Measurements from ENCODE around the gene MYH9.

MYH9 gene

DNA sequence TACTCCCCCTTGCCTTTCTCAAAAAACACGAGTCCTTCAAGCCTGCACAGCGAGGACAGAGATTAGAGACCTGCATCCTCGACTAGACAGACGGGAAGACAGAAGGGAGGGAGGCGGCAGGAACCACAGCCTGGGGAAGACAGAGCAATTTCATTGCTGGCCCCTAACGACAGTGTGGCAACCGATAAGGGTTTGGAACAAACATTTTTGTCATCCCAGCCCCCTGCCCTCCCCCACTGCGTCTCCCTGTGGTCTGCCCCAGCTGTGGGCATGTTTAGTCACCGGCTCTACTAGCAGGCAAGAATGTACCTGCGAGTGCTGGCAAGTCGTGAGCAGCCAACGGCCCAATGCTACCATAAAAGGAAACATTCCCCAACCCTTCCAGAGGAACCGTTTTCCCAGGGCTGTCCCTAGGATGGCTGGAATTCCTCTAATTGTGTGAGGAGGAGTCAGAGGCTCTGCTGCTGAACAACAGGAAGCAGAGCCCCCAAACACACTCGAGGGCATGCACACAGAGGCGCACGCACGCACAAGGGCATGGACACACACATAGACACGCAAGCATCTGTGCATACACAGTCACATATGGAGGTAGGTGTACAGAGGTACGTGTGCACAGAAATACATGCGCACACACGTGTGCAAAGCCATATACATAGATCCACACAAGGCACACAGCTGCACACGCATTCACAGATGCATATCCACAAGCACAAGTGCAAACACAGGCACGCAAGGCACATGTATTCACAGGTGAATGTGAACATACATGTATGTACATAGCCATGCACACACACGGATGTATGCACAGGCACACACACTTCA is 58.3 kb downstream of the MYH9 start:
- peak; percentile 80 for DNase-seq

- peak; percentile 37 for DNase-seq
These were observed 59.0 kb downstream of the MYH9 start for GRCh38 chr22:36328635-36329253.

DNA sequence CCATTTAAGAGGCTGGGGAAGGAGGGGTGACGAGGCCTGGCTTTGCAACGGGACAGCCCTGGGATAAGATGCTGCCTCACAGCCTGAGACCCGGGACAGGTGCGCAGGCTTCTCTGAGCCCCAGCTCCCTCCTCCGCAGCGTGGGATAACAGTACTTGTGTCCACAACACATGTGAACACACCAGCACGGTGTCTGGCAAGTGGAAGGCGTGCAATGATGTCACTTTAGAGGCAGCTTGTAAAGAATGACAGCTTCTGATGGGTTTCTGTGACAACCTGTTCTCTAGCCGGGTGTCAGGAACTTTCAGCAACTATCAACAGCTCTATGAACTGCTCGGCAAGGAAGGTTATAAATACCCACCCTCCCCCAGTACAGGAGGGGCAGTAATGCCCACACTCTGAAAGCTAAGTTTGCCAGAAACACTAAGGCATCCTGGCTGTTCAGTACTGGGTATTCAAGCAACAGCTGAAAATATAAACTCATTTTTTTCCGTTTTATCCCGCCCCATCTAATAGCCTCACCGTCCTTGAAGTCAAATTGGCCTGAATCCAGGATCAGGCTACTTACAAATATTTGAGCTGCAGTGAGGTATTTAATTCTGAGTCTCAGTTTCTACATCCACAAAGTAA is 59.7 kb downstream of the MYH9 start:
- DNase-seq, result no peak

DNA sequence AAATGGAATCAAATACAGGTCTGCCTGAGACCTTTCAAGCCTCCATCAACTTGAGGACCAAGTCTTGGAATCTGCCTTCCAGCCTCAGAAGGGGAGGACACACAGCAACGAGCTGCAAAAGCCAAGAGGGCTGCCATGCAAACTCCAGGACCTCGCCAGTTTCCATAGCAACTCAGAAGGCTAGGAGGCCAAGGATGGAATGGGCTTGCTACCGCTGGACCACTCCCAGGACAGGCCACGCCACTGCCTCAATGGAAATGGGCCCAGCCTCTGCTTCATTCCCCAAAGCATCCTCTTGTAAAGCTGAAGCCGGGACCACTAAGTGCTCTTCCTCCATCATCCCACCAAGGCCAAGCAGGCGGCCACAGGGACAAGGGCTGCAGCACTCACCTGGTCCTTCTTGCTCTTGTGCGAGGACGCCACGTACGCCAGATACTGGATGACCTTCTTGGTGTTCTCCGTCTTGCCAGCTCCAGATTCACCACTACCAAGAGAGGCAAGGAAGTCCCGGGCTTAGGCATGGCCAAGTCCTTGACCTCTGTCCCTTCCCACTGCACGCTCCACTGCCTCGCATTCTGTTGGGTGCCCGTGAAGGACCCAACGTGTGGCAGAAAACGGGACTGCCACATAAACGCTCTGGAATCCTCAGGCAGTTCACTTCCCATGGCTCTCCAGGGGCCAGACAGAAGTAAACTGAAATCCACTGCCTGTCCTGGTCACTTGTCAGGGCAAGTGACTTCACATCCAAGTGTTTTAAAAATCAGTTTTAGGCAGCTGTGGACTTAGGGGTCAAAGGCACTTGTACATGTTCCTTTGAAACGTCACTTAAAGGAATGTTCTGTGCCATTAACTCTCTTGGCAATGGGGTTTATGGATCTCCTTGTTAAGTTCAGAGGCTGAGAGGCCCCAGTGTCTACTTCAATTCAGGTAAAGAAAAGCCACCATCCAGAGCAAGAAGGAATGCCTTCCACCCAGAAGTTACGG is 61.3 kb downstream of the MYH9 start:
- DNase-seq, result no peak

DNA sequence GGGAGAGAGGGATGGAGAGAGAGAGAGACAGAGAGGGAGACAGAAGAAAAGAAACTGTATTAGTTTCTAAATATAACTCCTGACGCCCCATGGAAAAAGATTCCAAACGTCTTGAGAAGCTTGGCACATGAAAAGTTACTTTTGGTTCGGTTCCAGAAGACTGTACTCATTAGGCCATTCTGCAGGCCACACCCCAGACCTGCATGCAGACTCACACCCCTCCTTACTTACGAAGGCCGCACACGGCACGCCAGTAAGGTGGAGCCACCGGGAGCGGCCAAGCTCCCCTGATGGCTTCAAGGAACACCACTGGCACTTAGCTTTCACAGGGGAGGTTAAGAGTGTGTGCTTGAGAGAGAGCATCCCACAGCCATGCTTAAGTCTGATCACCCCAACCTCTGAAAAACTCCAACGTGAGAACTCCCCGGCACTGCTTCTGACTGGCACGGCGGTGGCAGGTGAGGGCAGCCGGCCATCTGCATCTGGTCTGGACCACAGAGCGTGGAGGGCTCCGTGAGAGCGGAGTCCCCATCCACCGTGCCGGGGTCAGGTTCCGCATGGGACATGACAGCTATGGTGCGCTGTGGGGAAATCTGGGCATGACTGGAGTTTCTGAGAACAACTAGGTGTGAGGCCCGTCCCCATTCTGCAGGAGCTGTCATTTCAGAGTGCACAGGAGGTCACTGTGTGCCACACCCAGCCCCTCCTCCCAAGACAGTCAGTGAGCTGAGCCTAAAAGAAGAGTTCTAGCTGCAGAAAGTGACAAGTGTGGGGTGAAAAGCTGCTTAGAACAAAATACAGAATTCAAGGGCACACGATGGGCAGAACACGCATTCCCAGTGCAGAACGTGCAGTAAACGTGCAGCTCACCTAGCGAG is 62.4 kb downstream of the MYH9 start:
- DNase-seq, result no peak

GRCh38 chr22:36324414-36324813 is 63.4 kb downstream of the MYH9 start:
- no peak for DNase-seq

DNA sequence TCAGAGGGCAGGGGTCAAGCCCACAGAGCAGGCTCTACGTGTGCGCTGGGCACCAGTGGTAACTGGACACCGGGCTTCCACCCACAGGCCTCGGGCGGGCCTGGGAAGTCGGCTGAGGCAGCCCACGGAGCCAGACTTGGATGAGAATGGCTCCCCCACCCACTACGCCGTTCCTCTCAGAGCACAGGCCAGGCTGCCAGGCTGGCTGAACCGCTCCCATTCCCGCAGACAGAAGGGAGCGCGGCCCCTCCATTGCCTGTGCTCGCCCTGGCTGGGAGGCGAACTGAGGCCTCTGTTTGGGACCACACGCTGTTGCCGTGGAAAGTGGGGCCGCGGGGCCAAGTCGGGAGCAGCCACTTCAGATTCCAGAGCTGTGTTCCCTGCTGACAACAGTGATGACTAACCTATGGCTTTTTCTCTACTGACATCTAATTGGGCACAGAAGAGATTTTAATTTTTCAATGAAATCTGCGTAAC is 63.9 kb downstream of the MYH9 start:
- DNase-seq, result no peak

DNA sequence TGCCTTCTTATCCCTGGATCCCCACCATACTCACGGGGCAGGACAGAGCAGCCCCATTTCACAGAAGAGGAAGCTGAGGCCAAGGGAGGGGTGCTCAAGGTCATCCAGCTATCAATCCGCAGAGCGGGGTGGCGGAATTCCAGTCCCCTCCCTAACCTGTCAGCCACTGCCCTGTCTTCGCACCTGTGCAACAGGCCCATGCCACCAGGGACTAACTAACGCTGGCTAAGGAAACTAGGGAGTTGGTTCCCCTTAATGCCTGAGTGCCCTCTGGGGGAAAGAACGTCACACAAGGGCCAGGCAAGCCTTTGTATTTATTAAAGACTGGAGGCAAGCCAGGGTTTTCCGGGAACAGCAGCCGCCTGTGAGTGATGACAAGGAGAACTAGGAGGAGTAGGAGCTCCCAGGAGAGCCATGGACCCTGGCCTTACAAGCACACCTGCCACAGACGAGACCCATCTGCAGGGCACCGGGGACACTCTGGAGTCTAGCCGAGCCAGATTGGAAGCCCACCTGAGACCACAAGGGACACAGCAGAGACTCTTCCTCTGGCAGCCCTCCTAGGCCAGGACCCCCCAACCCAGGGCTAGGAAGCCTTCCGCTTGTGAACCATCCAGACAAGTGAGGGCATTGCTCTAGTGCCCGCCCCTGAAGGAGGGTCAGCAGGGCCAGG is 64.4 kb downstream of the MYH9 start:
- DNase-seq, result no peak

GRCh38 chr22:36322602-36322915 is 65.2 kb downstream of the MYH9 start:
- no peak for DNase-seq

DNA sequence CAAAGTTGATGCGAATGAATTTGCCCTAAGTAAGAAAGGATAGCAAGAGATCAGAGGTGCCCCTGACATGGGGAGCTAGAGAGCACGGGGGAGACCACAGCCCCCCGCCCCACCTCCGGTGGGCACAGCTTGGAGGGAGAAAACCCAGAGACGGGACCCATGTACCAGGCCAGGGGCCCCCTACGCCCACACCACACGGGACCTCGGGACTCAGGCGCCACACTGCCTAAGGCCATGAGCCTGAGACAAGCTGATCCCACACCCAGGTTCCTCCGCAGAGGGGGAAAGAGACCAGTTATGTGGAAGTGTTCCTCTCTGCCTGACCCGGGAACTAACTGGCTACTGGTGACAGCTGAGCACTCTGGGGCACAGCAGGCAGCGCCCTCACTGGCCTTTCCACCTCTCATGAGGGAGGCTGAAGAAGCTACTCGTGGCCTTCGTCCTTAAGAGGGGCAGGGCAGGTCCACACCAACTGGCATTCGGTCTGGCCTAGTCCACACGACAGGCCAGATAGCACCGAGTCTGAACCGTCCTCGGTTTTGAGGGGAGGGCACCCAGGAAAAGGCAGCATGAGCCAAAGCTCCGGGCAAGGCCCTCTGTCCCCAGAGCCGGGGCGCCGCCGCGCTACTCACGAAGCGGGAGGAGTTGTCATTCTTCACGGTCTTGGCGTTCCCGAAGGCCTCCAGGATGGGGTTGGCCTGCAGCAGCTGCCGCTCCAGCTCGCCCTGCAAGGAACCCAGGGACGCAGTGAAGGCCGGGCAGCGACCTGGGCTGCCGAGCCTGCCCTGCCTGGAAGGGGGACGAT is 65.8 kb downstream of the MYH9 start:
- DNase-seq, result no peak

DNA sequence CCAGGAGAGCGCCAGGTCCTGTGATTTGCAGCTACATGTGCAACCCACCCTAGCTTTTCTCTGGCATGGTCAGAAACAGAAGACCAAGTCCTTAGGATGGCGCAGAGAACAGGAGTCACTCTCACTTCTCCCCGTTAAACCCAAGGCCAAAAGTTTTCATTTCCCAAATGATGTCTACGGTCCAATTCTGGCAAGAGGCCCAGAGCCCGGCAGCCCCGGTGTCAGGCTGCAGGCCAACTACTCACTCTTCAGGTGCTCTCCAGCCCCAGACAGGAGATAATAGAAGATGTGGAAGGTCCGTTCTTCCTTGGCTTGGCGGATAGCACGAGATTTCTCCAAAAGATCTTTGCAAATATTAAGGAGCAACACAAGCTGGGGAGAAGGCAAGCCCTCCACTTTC is 67.2 kb downstream of the MYH9 start:
- DNase-seq, result no peak

DNA sequence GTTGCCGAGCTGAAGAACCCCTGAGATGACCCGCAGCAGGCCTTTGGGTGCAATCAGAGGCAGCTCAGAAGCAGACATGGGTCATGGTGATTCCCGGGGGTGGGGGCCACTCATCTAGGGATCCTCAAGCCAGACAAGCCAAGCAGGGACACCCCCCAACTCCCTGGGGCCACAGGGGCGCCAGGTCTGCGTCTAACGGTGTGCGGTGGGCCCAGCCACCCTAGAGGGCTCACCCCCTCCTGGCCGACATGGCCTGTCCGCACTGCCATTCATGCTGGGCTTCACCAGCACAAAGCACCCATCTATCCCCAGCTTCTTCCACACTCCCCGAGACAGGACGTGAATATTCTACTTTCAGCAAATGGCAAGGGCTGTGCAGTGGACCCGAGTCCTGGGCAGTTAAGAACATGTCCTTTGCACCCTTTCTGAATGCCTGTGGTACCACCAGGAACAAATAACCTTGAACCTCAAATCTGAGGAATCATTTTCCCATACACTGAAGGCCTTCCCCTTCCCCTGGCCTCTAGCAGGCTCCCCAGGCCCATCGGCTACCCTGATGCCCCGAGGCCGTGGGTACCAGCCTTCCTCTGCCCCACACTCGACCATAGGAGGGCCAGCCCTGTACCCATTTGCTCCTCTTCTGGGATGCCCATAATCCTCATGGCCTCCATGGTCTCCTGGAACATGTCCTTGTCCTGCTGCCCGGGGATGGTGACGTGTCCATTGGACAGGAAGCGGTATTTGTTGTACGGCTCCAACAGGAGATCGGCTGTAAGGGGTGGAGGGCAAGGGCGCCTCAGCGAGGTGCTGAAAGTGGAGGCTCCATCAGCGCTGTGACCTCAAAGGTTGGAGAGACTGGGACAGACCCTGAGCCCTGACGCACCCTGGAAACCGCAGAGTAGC is 67.9 kb downstream of the MYH9 start:
- no peak for DNase-seq

DNA sequence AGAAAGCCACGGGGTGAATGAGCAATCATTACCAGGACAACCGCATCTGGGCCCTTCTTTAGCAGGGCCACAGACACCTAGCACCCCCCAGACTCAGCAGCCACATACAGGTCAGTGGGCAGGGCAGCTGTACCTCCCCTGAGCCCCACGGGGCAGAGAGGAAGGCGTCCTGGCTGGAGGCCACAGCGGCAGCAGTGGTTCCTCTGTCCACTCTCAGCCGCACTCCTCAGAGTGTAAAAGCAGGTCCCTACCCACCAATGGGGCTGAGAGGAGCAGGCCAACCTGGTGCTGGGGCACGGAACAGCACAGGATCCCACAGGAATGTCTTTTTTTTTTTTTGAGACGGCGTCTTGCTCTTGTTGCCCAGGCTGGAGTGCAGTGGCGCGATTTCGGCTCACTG is 69.3 kb downstream of the MYH9 start:
- DNase-seq, result no peak

DNA sequence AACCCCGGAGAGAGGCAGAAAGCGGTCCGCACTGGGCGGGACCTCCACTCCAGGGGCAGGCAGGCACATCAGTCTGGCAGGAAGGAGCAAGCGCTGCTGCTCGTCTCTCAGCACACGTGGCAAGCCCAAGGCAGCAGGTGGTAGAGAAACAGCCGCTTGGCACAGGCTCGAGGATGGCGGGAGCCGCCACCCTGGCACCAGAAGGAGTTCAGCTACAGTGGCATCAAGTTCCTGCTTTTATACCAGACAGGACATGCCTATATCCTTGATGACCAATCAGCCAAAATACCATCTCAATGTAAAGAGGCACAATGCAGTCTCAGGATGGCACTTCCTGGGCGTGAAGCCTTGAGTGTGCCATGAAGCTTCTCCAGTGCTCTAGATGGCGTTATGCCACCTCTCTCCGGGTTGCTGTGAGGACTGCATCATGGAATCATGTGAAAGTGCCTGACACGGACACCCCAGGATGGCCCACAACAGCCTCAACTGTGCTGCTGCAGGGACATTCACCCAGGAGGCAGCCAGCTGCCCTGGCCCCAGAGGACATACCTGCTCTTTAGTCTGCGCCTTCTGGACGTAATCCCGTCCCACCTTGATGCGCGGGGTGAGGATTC is 70.0 kb downstream of the MYH9 start:
- DNase-seq, result no peak

- no peak for DNase-seq
These were observed 71.3 kb downstream of the MYH9 start for GRCh38 chr22:36316419-36316818.

- DNase-seq, result no peak
These were observed 72.4 kb downstream of the MYH9 start for GRCh38 chr22:36315325-36315724.

DNA sequence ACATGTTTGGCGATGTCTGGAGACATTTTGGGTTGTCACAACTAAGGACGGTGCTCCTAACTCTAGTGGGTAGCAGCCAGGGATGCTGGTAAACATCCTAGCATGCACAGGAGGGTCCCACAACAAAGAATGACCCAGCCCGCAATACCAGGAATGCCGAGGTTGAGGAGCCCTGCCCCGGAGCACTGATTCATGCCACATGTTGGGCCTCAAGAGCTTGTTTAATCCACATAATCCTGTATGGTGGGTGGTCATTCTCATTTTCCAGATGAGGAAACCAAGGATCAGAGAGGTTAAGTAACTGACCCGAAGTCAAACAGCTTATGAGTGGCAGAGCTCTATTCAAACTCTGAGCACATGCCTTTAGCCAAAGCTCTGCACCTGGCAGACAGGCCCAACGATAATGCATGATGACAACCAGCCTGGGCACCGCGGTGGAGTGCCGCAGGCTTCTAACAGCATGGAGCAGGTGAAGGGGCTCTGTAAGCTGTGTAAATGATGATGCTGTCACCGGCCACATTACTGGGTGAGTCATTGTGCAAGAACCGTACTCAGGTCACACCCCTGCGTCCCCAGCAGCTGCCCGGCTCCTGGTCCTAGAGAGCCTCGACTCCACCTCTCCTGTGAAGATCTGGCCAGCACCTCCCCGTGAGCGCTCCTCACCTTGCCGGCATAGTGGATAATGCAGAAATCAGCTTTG is 76.2 kb downstream of the MYH9 start:
- DNase-seq, result no peak

GRCh38 chr22:36308880-36309279 is 78.9 kb downstream of the MYH9 start:
- no peak for DNase-seq
